ENCODE data around the gene TESK2.
"Not testable (repeated sequence)": the region's sequence is repeated elsewhere in the genome, so short reads cannot be mapped to it uniquely, and the experiment has no call there.

The TESK2 gene

DNA sequence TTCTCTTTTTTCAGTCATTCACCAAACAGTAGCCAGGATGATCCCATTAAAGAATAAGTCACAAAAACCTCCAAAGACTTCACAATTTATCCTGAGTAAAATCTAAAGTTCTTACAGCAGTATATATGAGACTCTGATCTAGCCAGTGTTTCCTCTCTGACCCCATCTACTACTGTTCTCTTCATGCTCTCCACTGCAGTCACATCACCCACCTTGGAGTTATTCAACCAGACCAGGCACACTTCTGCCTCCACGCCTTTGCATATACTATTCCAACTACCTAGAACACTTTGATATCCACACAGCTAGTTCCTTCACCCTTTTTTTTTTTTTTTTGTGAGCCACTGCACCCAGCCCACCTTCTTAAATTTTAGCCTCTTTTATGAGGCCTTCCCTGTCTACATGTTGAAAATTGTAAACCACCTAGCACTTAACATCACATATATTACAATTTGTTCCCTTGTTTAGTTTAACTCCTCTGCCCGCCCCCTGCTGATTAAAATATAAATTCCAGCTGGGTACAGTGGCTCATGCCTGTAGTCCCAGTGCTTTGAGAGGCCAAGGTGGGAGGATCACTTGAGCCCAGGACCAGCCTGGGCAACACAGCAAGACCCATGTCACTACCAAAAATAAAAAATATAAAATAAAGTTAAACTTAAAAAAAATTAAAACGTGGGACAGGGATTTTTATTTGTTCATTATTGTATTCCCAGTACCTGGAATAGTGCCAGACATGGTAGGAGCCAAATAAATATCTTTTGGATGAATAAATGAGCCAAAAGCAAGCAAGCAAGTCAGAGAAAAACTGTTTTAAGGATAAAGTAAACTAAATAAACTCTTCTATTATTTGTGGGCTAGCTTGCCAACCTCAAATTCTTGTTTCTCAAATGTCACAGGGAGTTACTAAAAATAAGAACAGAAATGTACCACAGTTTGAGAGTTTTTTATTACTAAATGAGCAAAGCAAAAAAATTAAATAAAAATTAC lies 115.6 kb downstream of the TESK2 start:
- DNase-seq (ENCODE audit: low spot score) = no peak

DNA sequence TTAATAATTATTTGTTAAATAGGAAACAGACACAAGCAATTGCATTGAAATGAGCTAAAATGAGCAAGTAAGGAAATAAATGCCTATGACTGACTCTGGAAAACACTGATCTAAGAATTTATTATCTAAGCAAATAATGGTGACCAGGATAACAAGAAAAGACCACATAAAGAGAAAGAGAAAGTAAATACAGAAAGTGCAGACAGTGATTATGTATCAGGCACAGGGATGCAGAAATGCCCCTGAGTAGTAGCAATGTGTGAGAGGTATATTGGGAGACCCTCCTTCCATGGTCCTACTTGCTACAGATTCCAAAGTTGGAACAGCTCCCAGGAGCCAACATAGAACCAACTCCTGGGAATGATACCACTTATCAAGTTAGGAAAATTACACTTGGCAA lies 117.4 kb downstream of the TESK2 start:
- DNase-seq (ENCODE audit: low spot score) = no peak

DNA sequence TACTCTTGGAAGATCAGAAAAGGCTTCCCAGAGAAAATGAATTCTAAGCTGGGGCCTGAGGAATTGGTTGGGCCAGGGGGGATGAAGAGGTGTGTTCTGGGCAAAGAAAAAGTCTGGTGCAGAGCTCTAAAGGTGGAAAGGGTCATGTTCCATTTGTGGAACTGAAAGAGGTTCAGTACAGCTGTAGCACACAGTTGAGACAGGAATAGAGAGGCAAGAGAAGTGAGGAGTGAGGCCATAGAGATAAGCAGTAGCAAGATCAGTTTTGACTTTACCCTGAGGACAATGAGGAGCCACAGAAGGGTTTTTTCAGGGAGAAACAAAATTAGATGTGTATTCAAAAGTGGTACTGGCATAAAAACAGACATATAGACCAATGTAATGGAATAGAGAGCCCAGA lies 120.4 kb downstream of the TESK2 start:
- DNase-seq (ENCODE audit: low spot score) = no peak

DNA sequence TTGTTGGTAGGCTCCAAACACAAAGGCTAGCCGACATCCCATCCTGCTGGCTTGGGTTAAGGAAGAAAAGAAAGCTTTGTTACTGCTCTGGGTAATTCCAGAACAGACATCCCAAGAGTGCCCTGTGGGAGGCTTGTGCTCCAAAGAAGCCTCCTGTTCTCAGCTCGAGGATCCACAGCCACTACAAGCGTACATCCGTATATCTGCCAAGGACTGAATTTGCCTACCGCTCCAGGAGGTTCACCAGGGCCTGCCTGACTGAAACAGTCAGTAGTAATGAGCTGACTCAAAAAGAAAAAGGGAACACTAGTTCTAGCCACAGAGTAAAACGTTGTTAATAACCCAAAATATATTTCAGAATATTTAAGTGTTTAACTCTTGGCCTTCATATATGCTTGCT lies 125.9 kb downstream of the TESK2 start:
- no peak for DNase-seq (ENCODE audit: low spot score)

DNA sequence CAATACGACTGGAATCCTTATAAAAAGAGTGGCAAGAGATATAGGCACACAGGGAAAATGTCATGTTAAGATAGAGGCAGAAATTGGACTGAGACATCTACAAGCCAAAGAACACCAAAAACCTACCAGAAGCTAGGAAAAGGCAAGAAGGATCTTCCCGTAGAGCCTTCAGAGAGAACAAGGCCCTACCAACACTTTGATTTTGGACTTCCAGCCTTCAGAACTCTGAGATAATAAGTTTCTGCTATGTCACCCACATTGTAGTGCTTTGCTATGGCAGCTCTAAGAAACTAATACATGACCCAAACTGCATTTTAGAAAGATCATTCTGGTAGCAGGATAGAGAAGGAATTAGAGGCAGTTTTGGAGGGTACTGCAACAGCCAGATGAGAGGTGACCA lies 126.7 kb downstream of the TESK2 start:
- no peak for DNase-seq (ENCODE audit: low spot score)

DNA sequence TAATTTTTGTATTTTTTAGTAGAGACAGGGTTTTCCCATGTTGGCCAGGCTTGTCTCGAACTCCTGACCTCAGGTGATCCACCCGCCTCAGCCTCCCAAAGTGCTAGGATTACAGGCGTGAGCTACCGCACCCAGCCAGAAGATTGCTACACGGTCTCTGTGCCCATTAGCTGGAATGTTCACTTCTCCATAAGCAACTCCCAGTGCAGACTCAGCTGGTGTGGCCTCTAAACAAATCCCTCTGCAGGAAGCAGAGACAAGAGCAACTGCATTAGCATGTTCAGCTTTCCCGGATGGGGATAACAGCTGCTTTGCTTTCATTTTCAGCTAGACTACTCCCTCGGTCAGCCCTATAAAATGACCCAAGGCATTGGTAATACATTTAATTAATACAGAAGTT lies 130.0 kb downstream of the TESK2 start:
- DNase-seq (ENCODE audit: low spot score) = not testable (repeated sequence)

DNA sequence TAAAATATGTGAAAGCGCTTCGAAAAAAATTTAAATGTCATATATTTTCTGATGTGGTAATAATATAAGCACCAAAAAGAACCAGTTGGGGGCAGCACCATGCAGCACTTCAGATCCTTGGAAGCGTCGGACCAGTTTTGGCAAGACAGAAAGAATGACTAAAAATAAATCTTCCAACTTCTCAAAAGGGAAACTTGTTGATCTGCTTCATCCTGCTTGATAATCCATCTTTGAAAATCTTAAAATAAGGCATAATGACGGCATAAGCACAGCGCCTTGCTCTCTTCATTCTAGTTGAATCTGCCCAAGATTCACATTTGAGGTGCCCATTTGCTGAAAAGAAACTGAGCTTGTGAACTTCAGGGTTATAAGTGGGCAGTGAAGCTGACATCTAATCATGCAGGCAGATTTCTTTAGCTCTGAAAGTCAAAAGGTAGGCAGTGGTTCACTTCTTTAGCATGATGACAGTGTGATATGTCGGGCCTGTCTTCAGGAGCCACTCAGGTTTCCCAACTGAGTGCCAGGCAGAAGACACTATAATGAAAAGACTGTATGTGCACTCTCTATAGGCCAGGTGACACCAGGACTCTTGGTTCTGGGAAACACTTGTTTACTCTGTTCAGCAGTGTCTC lies 131.0 kb downstream of the TESK2 start:
- DNase-seq (ENCODE audit: low spot score) = peak; percentile 21

DNA sequence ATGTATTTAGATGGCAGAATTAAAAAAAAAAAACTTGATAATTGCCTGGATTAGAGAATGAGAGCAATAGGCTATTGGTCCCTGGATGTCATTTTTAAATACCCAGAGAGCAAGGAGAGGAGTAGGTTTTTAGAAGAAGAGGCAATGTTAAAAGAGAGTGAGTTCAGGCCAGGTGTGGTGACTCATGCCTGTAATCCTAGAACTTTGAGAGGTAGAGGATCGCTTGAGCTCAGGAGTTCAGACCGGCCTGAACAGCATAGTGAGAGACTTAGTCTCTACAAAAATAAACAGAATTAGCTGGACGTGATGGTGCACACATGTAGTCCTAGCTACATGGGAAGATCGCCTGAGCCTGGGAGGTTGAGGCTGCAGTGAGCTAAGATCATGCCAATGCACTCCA lies 134.8 kb downstream of the TESK2 start:
- DNase-seq (ENCODE audit: low spot score) = no peak

DNA sequence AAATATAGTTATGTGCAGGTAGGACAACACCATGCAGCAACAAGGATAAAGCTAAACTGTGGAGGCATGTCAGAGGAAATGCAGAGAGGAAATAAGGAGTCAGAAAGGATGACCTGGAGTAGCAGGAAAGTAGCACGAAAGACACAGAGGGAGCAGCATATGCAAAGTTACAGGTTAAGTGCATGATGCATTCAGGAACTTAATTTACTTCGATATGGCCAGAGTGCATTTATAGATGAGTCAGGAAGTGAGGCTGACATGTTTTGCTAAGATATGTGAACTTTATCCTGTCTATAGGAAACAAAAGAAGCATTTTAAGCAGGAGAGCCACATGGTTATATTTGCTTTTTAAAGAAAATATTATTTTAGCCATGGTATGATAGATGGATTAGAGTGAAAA lies 135.3 kb downstream of the TESK2 start:
- DNase-seq (ENCODE audit: low spot score) = no peak

DNA sequence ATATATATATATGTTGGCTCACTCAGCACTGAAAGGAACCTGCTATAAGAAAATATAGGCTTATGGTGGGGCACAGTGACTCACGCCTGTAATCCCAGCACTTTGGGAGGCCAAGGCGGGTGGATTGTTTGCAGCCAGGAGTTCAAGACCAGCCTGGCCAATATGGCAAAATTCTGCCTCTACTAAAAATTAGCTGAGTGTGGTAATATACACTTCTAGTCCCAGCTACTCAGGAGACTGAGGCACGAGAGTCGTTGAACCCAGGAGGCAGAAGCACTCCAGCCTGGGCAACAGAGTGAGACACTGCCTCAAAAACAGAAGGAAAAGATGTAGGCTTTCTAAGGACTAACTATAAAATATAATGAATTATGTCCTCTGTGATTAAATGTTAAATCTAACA lies 136.1 kb downstream of the TESK2 start:
- DNase-seq (ENCODE audit: low spot score) = no peak

DNA sequence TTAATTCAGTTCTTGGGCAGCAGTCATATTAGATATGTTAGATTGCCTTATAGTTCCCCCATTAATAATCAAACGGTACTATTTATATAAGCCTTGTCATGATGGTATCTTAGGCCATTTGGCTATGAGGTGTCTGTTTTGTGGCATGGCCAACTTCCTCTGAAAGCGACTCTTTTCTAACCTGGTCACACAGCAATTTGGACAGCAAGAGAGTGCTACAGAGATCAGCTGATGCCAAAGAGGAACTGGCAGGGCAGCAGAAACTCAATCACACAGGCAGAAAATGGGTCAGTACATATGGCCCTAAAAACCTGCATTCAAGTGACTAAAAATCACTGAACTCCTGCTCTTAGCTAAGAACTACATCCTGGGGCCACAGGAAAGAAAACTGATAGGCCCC lies 137.3 kb downstream of the TESK2 start:
- DNase-seq (ENCODE audit: low spot score) = no peak

DNA sequence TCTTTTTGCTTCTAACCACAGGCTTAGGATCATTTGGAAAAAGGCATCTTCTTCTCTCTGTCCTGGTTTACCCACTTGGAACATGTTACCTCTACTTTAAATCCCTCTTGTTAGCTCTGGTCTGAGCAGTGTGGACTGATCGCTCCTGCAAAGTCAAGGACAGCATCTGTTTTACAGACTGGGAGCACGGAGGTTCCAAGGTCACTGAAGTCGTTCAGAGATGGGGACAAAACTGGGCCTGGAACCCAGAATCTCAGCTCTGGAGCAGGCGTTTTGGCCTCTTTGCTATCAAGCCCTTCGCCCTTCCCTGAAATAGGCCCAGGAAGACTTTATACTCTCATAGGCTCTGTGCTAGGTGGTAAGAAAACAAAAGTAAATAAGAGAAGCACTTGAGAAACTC lies 139.5 kb downstream of the TESK2 start:
- no peak for DNase-seq (ENCODE audit: low spot score)

DNA sequence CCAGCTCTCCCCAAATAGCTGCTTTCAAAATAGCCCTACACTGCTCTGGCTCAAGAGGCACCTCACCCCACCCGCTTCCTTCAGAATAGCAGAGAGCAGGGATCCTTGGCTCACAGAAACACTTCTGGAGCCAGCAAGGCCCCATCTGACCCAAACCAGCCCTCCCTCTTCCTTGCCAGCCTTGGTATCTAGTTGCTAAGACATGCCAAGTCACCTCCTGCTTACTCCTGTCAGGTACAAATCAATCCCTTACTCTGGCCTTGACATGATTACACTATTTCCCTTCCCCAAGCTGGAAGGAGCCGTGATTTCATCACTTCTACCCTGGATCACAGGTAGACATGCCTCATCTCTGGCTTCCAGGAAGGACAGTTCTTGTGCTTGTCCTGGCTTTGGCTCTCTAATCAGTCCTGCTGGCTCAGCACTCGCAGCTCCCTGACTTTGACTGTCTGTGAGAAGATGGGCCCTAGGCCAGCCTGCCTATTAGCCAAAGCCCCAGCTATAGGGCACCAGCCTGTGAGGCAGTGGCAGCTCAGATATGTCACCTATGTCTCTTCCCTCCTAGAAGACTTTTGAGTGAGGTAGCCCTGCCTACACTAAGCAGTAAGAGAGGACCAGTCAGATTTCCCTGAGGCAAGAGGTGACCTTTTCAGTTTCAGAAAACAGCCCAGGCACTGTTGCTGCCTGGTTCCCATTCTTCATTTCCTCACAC lies 141.8 kb downstream of the TESK2 start:
- DNase-seq (ENCODE audit: low spot score) = no peak

DNA sequence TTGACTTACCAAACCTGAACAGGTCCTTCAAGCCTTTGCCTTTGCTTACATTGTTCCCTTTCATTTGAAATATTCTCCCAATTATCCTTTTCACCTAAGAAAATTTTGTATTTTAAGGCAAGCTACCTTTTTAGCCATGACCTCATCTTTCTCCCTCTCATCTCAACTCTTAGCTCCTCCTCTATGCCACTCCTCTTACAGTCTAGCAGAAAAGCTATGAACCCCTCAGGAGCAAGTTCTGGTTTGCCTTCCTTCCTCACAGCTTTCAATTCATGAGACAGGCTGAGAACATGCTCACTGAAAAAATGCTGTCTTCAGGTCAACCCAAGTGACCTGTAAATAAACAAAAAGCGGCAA lies 142.4 kb downstream of the TESK2 start:
- no peak for DNase-seq (ENCODE audit: low spot score)

DNA sequence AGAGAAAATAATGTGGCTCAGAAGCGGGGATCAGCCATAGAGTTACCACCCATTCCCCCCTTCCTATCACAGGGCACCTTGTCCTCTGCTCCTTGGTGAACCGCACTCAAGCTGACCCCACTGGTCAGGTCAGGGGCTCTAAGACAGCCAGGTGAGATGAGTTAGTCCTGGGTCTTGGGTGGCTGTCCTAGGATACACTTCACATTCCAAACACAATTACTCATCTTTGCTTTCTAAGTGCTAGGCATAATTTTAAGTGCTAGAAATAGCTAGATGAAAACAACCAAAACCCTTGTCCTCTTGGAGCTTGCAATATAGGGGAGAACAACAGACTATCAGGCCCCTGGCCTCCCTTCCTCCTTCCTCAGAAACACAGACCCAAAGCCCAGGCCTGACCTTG lies 142.9 kb downstream of the TESK2 start:
- no peak for DNase-seq (ENCODE audit: low spot score)

DNA sequence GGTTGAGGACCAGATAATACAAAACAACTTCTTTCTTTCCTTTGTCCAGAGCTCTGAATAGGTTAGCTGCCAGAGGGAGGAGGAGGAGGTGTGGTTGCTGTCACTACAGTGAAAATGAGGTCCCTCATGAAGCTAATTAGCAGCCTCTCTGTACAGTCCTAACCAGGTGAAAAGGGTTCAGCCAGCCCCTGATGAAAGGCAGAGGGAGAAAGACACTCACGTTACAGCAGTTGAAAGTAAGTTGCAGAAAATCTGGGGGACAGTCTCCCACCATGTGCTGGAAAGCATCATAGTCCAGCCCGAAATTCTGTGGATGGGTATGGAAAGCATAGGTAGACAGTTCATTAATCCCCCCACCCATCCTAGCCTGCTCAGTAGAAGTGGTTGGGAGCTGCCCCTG lies 144.5 kb downstream of the TESK2 start:
- no peak for DNase-seq (ENCODE audit: low spot score)

DNA sequence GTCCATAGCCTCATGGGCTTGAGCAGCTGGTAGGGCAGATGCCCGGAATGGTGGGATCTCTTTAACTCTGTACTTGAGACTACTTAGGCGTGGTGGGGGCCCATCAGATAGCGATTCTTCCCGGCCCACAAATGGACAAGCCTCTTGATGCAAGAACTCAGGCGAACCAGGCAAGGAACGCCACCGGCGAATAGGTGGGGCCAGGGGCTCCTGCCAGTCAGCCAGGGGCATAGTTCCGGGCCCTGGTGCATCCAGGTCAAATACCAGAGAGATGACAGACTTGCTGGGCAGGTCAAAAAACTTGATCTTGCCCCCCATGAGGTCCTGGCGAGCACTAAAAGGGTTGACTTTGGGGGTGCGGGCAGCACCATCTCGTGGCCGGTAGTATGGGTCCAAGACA lies 145.9 kb downstream of the TESK2 start:
- no peak for DNase-seq (ENCODE audit: low spot score)

DNA sequence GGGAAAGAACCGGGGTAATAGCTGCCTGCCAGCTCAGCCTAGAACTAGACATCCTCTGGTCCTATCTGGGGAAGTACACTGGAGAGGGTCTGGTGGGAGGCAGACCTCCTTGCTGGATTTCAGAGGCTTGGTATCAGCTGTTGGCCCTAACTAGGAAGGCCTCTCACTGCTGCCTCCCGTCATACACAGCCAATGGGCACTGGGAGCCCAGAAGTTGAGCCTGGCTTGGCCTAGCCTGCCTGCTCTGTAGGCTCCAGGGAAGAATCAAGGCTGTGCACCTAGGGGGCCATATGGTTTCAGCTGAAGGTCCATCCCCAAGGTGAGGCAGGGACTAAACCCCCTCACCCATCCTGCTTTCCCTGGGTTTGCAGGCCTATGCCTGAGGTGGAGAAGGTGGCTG lies 146.5 kb downstream of the TESK2 start:
- DNase-seq (ENCODE audit: low spot score) = no peak

DNA sequence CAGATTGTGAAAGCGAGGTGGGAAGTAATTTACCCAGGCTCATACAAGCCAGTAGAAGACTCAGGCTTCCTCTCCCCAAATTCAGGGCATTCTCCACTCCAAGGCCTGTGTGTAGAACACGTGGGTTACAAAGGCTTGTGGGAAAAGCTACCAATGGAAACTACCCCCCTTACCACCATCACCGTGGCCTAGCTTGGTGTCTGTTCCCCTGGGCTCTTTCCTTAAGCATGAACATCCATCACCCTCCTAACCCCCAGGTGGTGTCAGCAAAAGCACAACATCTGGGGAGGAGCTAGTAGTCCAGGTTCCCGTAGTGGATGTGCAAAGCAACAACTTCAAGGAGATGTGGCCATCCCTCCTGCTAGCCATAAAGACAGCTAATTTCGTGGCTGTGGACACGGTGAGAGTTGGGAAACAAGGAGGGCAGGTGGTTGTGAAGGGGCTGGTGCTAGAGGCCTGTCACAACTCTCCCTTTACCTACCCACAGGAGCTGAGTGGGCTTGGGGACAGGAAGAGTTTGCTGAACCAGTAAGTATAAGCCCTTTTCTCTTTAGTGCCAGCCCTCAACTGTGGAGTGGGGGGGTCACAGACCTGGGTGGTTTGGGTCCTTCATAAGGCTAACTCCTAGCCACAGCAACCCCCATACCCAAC lies 150.0 kb downstream of the TESK2 start:
- DNase-seq (ENCODE audit: low spot score) = peak; percentile 45

DNA sequence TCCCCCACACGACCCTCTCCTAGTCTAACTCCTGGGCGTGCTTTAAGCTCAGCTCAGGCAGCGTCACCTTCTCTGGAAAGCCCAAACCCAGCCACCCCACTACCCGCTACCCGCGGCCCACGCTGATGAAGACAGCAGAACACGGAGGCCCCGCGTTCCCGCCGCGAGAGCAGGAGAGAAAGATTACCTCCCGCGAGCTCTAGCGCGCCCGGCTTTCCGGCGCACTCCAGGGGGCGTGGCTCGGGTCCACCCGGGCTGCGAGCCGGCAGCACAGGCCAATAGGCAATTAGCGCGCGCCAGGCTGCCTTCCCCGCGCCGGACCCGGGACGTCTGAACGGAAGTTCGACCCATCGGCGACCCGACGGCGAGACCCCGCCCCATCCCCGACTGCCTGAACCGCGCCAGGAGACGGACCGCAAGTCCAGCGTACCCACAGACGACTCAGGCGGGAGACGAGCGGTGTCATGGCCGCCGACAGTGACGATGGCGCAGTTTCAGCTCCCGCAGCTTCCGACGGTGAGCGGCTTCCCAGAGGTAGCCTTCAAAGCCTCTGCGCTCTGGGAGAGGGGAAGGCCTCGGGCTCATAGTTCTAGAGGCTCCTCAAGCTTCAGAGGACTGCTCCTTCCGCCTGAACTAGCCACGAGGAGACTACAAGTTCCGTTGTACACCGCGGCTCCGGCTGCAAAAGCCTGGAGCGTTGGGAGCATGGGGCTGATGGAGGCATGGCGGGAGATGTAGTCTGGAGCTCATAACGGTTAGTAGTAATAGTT lies 151.0 kb downstream of the TESK2 start, which contains the start of the genes MUTYH and TOE1:
MUTYH (minus strand) TSS at position 652 of the 770 bp plus-strand sequence. CDS start 5,935 bp downstream, outside the sequence.
TOE1 (plus strand) TSS at position 382 of the 770 bp plus-strand sequence; CDS start at position 465, 83 bp downstream.
- DNase-seq (ENCODE audit: low spot score) = peak; percentile 92
